Fibroblast of lung (primary cell): ENCODE measurements around the gene PLXNA4.

Source experiments
- CTCF ChIP-seq, 2 donors: IDR thresholded peaks in 1 of 2; conservative IDR thresholded peaks in 1 of 2; 1 replicate in 1 of 2; 2 replicates in 1 of 2; pipeline ENCODE4 v1.5.1; 2011 to 2012; ENCODE audit warnings: low read length in 2 of 2, control low read depth in 1 of 2, inconsistent platforms in 1 of 2, low read depth in 1 of 2, mild to moderate bottlenecking in 1 of 2
- EZH2 ChIP-seq: IDR thresholded peaks from 2 replicates; pipeline ENCODE4 v1.5.1; 2012; ENCODE audit warnings: low read length, control low read depth, mild to moderate bottlenecking; ENCODE audit errors: missing control alignments

GRCh38 chr7:132135746-132136385 lies 440.4 kb downstream of the PLXNA4 start:
- no peak for TF ChIP-seq CTCF (conservative IDR thresholded peaks at IDR 0.05 in 1 of 2, IDR thresholded peaks at IDR 0.05 in 1 of 2; ENCODE audit: low read depth in 1 of 2, low read length in 2 of 2)
- no peak for TF ChIP-seq EZH2
